Effector memory CD8-positive, alpha-beta T cell (primary cell): Measurements from ENCODE around the gene GSTA2.
"Not testable (repeated sequence)": the region's sequence is repeated elsewhere in the genome, so short reads cannot be mapped to it uniquely, and the experiment has no call there.

Source experiments
- ATAC-seq: fragments of 150-1000 bp; cut with Tn5 transposase; replicated peaks from 2 replicates; pipeline ENCODE4 v1.10.0; 2021; ENCODE audit warnings: mild to moderate bottlenecking, moderate library complexity
- DNase-seq, 3 experiments: peaks; one replicate each; pipeline ENCODE4 v3.0.0; 2021
- H3K27ac Mint-ChIP-seq, 2 donors: one replicate each; pipeline ENCODE4 v1.8.0; 2022; ENCODE audit warnings: mild to moderate bottlenecking in 2 of 2, mixed read lengths in 2 of 2, moderate library complexity in 2 of 2
- H3K27me3 Mint-ChIP-seq, 2 donors: one replicate each; pipeline ENCODE4 v1.8.0; 2022; ENCODE audit warnings: mixed read lengths in 2 of 2
- H3K36me3 Mint-ChIP-seq: one replicate; pipeline ENCODE4 v1.8.0; 2022; ENCODE audit warnings: mild to moderate bottlenecking, moderate library complexity, mixed read lengths; ENCODE audit not compliant: insufficient read depth
- H3K4me1 Mint-ChIP-seq, 2 donors: one replicate each; pipeline ENCODE4 v1.8.0; 2022; ENCODE audit warnings: low read depth in 2 of 2, mixed read lengths in 2 of 2
- H3K4me3 Mint-ChIP-seq, 2 donors: one replicate each; pipeline ENCODE4 v1.8.0; 2022; ENCODE audit warnings: mild to moderate bottlenecking in 2 of 2, mixed read lengths in 2 of 2, moderate library complexity in 2 of 2
- H3K9me3 Mint-ChIP-seq, 2 donors: one replicate each; pipeline ENCODE4 v1.8.0; 2022; ENCODE audit warnings: mixed read lengths in 2 of 2

Gene GSTA2

GRCh38 chr6:52704781-52705502 lies 58.3 kb downstream of the GSTA2 start:
- not testable (repeated sequence) for H3K27ac Mint-ChIP-seq

GRCh38 chr6:52704060-52704459 lies 59.2 kb downstream of the GSTA2 start:
- no peak for ATAC-seq
- Mint-ChIP-seq H3K27ac (no peak overlapping the region), H3K4me3 (no peak overlapping the region), H3K9me3 (no peaks in the 10 kb centered on the region), H3K27me3 (peaks cover 14 to 37% of the 10 kb centered on the region in 2 donors), H3K36me3 (no peaks in the 10 kb centered on the region), H3K4me1 (no peaks in the 10 kb centered on the region)
- DNase-seq = no peak

More at GRCh38 chr6:52704781-52705502, 58.3 kb downstream of the GSTA2 start:
- H3K27me3 Mint-ChIP-seq = peaks cover 14 to 35% of the 10 kb centered on the region in 2 donors
- not testable (repeated sequence) for H3K4me3 Mint-ChIP-seq, ATAC-seq, H3K9me3 Mint-ChIP-seq, H3K4me1 Mint-ChIP-seq, DNase-seq, H3K36me3 Mint-ChIP-seq
